Epithelial cell of esophagus (primary cell): Measurements from ENCODE around the gene EXOC3.

Experiments used
- DNase-seq: peaks from one replicate; pipeline ENCODE4 v3.0.0; 2010; ENCODE audit warnings: low read depth
- H3K4me3 ChIP-seq: 2 replicates; pipeline ENCODE4 v1.5.1; 2011; ENCODE audit warnings: mild to moderate bottlenecking, low read length, control low read depth
- CTCF ChIP-seq: IDR thresholded peaks from 2 replicates; pipeline ENCODE4 v1.5.1; 2011; ENCODE audit warnings: low read depth, mild to moderate bottlenecking, low read length, control low read depth, inconsistent platforms; ENCODE audit not compliant: insufficient read depth; ENCODE audit errors: missing control alignments

EXOC3 gene

DNA sequence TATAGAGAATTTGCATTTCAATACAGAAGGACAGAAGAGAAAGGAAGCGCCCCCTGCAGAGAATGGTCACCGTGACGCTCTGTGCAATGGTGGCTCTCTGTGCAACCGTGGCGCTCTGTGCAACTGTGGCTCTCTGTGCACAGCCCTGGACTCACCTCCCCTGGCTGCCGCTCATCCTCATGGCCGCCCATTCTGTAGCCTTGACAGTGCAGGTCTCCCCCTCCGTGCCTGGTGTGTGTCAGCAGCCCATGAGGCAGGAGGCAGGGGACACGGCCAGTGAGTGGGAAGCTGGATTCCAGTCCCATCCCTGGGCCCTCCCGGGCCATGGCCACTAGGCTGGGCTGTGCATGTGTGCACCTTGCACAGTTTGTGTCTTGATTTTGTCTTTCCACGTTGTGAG is 12.0 kb downstream of the EXOC3 start:
- DNase-seq: no peak
- TF ChIP-seq CTCF: no peak
- no peak overlapping the region for H3K4me3 ChIP-seq

DNA sequence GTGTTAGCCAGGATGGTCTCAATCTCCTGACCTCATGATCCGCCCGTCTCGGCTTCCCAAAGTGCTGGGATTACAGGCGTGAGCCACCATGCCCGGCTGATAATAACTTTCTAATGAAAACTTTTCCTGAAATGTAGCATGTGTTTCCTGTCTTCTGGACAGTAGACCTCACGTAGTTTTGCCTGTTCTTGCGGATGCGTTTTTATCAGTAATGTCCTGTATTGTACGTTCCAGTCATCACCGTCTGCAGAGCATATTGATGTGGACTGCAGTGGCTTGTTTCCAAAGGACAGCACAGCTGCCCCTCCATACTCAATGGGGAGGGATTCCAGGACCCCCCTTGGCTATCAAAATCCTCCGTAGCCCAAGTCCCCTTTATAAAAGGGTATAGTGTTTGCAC is 12.8 kb downstream of the EXOC3 start:
- no peak for DNase-seq
- no peak for TF ChIP-seq CTCF
- no peak overlapping the region for H3K4me3 ChIP-seq

- no peak overlapping the region for H3K4me3 ChIP-seq
- DNase-seq: no peak
- no peak for TF ChIP-seq CTCF
Measured at GRCh38 chr5:456351-457194, 13.6 kb downstream of the EXOC3 start.

DNA sequence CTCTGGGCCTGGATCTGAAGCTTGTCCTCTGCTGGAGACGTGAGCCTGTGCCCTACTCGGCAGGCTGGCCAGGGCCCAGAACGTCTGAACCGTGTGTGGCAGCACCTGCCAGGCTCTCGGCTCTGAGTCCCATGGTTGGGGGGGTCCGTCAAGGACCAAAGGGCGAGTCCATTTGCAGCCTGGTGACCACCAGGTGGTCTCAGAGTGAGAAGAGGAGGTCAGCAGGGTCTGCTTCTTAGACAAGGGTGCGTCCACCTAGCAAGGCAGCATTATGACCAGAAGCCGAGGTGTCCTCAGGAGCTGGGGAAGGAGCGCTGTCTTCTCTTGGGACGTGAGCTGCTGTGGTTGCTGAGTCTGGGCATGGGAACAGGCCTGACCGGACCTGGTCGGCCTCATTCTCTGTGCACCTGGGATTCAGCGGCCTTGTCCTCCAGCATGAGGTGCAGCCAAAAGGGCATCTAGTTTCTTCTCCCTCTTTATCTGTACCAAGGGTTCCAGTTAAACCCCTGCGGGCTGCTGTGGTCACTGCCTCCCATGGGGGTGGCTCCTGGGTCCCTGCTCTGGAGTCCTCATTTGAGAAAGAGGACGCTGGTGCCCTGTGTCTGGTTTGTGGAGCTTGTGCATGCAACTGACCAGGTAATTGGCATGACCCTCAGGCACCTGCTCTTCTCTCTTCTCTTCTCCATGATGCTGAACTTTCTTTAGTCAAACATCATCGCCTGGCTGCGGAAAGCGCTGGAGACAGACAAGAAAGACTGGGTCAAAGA is 14.4 kb downstream of the EXOC3 start:
- no peak for DNase-seq
- no peak overlapping the region for H3K4me3 ChIP-seq
- no peak for TF ChIP-seq CTCF

DNA sequence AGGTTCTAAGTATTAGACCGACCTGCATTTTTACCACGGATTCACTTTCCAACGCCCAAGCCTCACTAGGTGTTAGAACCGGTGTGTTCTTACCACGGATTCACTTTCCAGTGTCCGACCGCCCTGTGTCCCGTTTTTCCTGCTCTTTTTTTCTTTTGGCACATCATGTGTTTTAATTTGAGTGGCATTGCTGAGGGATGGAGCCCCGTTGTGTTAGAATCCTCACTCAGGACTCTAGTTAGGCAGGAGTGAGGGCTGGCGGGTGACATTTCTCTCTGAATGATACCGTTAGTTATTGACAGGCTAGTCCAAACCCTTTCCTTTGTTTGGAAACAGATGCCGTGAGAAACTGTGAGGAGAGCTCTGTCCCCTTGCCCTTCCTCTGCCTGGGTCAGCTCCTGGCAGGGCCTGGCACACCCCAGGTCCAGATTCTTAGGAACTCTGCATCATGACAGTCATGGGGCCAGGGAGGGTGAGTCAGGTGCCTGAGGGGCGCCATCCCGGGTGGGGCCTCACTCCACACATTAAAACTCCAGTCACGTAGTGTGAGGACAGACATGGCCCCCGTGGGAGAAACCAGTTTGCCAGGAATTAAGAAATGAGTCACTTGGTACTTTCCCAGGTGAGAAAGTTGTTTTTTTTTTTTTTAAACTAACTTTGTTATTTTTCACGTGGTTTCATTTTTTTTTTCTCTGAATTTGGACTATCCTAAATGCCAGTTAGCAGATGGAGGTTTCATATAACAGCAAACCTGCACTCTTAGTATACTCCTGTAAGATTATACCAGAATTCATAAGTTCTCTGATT is 15.8 kb downstream of the EXOC3 start:
- no peak for TF ChIP-seq CTCF
- no peak overlapping the region for H3K4me3 ChIP-seq
- peak; percentile 98 for DNase-seq

DNA sequence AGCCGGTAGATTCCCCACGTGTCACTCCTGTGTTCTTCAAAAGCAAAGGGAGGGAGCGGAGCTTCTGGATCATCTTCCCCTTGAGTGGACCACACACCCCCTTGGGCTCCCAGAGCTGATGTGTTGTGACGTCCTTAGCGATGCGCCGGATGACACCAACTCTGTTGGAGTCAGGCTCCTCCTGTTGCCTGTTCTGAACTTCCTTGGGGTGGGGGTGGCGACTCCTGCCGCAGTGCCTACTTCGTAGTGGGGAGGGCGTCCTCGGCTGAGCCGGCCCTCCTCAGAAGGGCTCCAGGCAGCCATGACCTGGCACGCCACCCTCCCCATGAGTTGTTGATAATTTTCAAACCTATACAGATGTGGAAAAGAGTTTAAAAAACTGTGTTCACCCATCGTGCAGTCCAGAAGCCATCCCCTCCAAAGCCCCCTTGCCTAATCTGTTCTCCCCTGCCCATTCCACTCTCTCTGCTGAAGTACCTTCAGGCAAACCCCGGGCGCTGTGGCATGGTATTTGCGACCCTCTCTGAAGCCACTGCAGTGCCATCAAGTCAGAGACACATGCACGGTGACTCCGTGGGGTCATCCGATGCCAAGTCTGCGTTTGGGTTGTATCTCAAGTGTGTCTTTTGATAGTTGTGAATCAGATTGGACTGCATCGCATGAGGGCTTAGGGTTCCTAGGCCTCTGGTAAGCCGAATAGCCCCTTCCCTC is 16.7 kb downstream of the EXOC3 start:
- TF ChIP-seq CTCF: no peak
- no peak for DNase-seq
- H3K4me3 ChIP-seq: no peak overlapping the region
